AG04450 (cell line): ENCODE results near the gene ALOX5. TPM values are rescaled to one million over a fixed set of nuclear protein-coding genes. Genes with fewer than 3 reads are reported as not detected.

ENCODE experiments used
- CTCF ChIA-PET: fragments of 300-600, 350-600 bp; formaldehyde crosslinking; extraction: SDS; loops from one replicate; lab custom pipeline; 2022; ENCODE audit warnings: antibody characterized with exemption, inconsistent platforms; lab: Charles Lee
- POLR2A ChIA-PET: fragments of 350-600 bp; formaldehyde crosslinking; extraction: SDS; loops from one replicate; lab custom pipeline; 2021; ENCODE audit warnings: antibody characterized with exemption, inconsistent platforms; lab: Yijun Ruan, JAX
- DNase-seq: peaks from one replicate; pipeline ENCODE4 v3.0.0-alpha.2; 2011; ENCODE audit warnings: low read depth, low spot score
- H3K27ac ChIP-seq: one replicate; pipeline ENCODE4 v1.5.1; 2012; ENCODE audit warnings: low read depth, low read length, control low read depth
- H3K27me3 ChIP-seq: one replicate; pipeline ENCODE4 v1.6.0; 2012; ENCODE audit warnings: low read length; ENCODE audit not compliant: control insufficient read depth, insufficient read depth
- H3K4me3 ChIP-seq: 2 replicates; pipeline ENCODE4 v1.5.1; 2011; ENCODE audit warnings: mild to moderate bottlenecking, low read depth, low read length, control low read depth
- H3K9me3 ChIP-seq: 2 replicates; pipeline ENCODE4 v1.5.1; 2012; ENCODE audit warnings: low read length; ENCODE audit not compliant: control insufficient read depth, insufficient read depth
- CTCF ChIP-seq: IDR thresholded peaks from 2 replicates; pipeline ENCODE4 v1.5.1; 2011; ENCODE audit warnings: low read depth, low read length, control low read depth, inconsistent platforms
- polyA plus RNA-seq: library from polyadenylated mRNA; depleted of rRNA; stranded (reverse); fragments of >200 nt; gene quantifications from 2 replicates; pipeline ENCODE4 v1.2.3, GENCODE V29; 2011

Gene ALOX5
- polyA plus RNA-seq, 1 experiment, result not detected

- ChIA-PET POLR2A (no interaction called here), CTCF (no interaction called here)
- Histone ChIP-seq H3K27ac (no peak overlapping the region), H3K4me3 (no peak overlapping the region), H3K27me3 (peaks cover 17% of the 10 kb centered on the region), H3K9me3 (no peaks in the 10 kb centered on the region; the same call in 1 of the 2 replicates)
- no peak for DNase-seq
- no peak for TF ChIP-seq CTCF
Observed at GRCh38 chr10:45418417-45418848, 44.4 kb downstream of the ALOX5 start.

- Histone ChIP-seq H3K9me3 (no peaks in the 10 kb centered on the region; the same call in 1 of the 2 replicates), H3K27me3 (peaks cover 21% of the 10 kb centered on the region), H3K4me3 (peak overlapping the region; percentile 54), H3K27ac (no peak overlapping the region)
- TF ChIP-seq CTCF, result no peak
- no peak for DNase-seq
- CTCF ChIA-PET, result no interaction called here
- POLR2A ChIA-PET, result no interaction called here
Observed at GRCh38 chr10:45418849-45419675, 45.0 kb downstream of the ALOX5 start.

GRCh38 chr10:45419676-45420025, 45.6 kb downstream of the ALOX5 start:
- DNase-seq, result no peak
- H3K9me3 ChIP-seq, result no peaks in the 10 kb centered on the region; the same call in 1 of the 2 replicates
- TF ChIP-seq CTCF, result no peak
- H3K27ac ChIP-seq, result no peak overlapping the region
- H3K27me3 ChIP-seq, result peaks cover 23% of the 10 kb centered on the region
- peak overlapping the region; percentile 54 for H3K4me3 ChIP-seq
- CTCF ChIA-PET, result no interaction called here
- POLR2A ChIA-PET, result no interaction called here

GRCh38 chr10:45420453-45421192, 46.6 kb downstream of the ALOX5 start:
- H3K27ac ChIP-seq, result no peak overlapping the region
- CTCF ChIA-PET, result no interaction called here
- POLR2A ChIA-PET, result no interaction called here
- H3K4me3 ChIP-seq, result no peak overlapping the region
- peaks cover 28% of the 10 kb centered on the region for H3K27me3 ChIP-seq
- no peaks in the 10 kb centered on the region; the same call in 1 of the 2 replicates for H3K9me3 ChIP-seq
- DNase-seq, result peak; percentile 20
- TF ChIP-seq CTCF, result no peak
